DND-41 (cell line): ENCODE data around the gene PPP1R15B.

ENCODE experiments used
- CTCF ChIP-seq: IDR thresholded peaks from 2 replicates; pipeline ENCODE4 v1.5.1; 2012; ENCODE audit warnings: borderline replicate concordance, low read length, moderate library complexity, mild to moderate bottlenecking; ENCODE audit not compliant: poor library complexity, severe bottlenecking; ENCODE audit errors: extremely low read depth
- EZH2 ChIP-seq: IDR thresholded peaks from 3 replicates; pipeline ENCODE4 v1.6.1; 2012; ENCODE audit warnings: borderline replicate concordance, low read depth, mild to moderate bottlenecking, moderate library complexity, low read length, inconsistent platforms; ENCODE audit not compliant: severe bottlenecking

- TF ChIP-seq CTCF (no peak), EZH2 (no peak)
Observed at GRCh38 chr1:204407295-204407971, 4.2 kb downstream of the PPP1R15B start.
